AG09319 (cell line): ENCODE measurements around the gene ADGRB2.

ENCODE experiments used
- DNase-seq: peaks from one replicate; pipeline ENCODE4 v3.0.0-alpha.2; 2010; ENCODE audit warnings: low read depth; ENCODE audit errors: extremely low read depth
- TF ChIP-seq, protein P1 (sequence below): IDR thresholded peaks from 2 replicates; pipeline ENCODE4 v1.5.1; 2011; ENCODE audit warnings: low read depth, mild to moderate bottlenecking, inconsistent platforms, low read length, moderate library complexity

ADGRB2 gene

DNA sequence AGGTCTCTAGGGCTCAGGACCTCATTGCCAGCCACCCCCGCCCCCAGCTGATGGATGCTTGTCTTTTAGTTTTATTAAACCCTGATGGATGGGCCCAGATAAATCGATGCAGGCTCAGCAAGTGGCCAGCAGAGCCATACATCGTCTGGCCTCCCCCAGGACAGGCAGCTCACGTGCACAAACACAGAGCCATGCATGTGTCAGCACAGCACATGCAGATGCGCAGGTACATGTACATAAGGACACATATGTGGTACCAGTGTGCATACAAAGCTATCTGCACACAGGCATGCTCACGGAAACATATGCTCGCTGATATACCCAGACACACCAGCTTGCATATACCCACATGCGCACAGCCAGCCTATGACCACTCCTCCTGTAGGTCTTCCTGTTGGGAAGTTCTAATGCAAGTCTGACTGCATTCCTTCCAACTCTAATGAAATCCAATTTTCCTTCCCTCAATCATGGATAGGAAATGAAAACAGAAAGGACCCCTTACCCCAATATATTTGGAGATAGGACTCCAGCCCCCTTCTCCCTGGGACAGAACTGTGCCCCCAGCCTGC is 61.2 kb downstream of the ADGRB2 start:
- DNase-seq, result no peak
- TF ChIP-seq, protein P1, sequence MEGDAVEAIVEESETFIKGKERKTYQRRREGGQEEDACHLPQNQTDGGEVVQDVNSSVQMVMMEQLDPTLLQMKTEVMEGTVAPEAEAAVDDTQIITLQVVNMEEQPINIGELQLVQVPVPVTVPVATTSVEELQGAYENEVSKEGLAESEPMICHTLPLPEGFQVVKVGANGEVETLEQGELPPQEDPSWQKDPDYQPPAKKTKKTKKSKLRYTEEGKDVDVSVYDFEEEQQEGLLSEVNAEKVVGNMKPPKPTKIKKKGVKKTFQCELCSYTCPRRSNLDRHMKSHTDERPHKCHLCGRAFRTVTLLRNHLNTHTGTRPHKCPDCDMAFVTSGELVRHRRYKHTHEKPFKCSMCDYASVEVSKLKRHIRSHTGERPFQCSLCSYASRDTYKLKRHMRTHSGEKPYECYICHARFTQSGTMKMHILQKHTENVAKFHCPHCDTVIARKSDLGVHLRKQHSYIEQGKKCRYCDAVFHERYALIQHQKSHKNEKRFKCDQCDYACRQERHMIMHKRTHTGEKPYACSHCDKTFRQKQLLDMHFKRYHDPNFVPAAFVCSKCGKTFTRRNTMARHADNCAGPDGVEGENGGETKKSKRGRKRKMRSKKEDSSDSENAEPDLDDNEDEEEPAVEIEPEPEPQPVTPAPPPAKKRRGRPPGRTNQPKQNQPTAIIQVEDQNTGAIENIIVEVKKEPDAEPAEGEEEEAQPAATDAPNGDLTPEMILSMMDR, result no peak

DNA sequence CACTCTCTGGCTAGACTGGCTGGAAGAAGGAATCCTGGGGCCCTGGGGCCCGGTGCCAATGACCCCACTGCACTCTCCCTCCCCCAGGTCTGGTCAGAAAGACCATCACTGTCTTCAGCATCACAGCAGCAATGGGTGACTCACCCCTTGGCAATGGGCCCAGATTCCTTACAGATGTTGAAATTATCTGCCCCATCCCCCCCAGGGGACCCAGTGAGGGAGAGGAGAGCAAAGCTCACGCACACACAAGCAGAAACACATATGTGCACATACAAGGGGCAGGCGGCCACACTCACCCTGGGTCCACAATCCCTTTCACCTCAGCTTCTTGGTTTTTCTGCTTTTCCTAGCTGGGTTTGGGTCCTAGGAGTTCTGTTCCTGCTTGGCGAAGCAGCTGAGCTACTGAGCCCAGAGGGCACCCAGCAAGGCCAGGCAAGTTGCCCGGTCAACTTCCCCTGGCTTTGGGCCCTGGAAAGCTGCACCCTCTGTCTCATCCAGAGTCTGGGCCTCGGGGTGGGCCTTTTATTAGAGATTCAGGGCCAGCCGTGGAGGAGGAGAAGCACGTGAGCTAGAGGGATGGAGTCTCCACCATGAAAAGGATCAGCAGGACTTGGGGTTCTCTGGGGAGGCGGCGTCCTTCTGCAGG is 62.9 kb downstream of the ADGRB2 start:
- DNase-seq, result peak; percentile 88
- TF ChIP-seq, protein P1, result no peak

DNA sequence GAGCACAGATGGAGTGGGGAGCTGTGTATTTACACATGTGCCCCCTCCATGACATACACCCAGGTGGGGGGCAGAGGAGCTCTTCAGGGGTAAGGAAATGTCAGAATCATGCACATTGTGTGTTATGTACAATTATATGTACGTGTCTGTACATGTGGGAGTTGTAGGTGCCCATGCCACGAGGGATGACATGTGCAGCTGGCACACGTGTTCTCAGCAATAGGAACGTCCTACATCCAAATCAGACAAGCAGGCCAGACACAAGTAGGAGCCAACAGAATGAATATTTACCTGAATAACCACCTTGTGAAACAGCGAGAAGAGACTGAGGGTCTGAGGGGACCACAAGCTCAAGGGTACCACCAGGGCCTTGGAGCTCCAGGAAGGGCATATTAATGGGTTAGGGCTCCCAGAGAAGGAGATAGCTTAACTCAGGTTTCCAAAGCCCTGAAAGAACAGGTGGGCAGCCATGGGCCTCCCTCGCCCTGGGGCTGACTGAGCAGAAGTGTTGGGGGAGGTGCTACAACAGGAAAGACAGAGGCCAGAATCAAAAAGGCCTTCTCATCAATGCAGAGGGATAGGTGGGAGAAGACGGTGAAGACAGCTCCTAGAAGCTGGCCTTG is 63.6 kb downstream of the ADGRB2 start:
- DNase-seq, result no peak
- TF ChIP-seq, protein P1, result no peak

DNA sequence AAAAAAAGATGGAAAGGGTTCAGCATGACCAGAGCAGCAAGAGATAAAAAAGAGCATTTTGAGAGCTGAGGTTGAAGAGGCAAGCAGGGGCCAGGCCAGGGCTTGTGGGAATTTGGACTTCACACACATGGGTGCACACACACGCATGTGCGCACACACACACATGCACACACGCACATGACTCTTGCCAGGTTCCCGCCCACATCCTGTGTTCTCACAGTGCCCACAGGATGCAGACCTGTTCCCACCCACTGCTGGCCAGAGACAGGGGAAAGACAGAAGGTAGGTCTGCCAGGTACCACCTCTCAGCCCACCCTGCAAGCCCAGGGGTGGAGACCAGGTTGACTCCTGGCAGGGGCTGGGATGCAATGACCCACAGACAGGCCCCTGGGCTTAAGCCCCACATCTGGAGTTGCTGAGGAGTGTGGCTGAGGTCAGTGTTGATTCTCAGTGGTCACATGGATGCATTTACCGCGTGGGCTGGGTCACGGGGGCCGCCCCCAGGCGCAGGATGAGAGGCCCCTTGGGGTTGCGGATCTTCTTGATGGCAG is 64.7 kb downstream of the ADGRB2 start:
- TF ChIP-seq, protein P1, result no peak
- no peak for DNase-seq

DNA sequence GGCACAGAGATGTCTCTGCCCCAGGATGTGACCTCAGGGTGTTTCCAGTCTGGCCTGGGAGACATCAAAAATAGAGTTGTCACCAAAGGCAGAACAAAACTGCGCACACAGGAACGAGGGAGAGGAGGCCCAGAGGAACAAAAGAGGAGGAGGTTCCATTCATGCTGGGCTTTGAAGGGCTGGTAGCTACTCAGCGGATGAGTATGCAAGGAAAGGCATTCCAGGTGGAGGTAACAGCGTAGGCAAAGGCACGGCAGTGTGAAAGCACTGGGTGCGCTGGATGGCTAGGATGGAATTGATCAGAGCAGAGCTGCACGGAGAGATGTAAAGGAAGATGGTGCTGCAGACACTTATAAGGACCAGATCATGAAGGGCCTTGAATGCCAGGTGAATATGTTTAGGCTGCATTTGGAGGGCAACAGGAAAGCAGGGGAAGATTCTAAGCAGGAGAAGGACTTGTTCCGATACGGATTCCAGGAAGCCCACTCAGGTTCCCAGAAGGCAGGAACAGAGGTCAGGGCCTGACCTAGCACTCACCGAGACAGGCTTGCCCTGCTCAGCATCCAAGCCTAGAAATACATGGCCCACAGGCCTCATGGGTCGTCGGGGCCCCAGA is 66.7 kb downstream of the ADGRB2 start:
- TF ChIP-seq, protein P1, result no peak
- no peak for DNase-seq

DNA sequence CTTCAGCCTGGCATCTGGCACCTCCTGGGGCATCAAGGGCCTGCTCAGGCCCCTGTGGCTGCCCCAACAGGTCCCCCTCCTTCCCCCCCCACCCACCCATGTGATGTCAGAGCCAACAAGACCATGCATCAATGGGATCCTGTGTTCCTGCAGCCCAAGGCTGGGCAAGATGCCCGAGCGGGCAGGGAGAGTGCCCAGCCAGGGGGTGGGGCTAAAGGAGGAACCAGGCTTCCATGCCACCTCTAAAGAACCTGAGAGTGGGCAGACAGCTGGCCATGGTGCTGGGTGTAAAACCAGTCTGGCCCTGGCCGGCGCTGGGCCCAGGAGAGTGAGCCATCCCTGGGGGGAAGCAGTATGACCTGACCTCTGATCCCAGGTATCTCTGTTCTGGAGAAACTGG is 67.9 kb downstream of the ADGRB2 start:
- DNase-seq, result no peak
- TF ChIP-seq, protein P1, result no peak

DNA sequence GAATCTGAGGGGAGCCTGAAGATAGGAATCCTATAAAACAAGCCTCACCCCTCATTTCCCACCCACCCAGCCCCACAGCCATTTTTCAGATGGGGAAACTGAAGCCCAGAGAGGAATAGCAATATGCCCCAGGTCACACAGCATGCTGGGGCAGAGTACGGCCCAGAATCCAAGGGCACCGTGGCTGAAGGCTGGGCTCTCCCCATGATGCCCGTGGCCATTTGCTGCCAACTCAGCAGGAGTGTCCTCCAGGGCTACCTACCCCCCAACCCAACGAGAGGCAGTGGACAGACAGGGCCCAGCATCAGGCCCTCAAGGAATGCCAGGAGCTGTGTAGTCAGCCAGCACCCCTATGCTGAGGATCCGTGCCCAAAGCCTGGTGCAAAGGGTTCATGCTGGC is 68.8 kb downstream of the ADGRB2 start:
- TF ChIP-seq, protein P1, result no peak
- no peak for DNase-seq
